SK-N-MC (cell line): ENCODE results near the gene MRGPRX2.

Experiments used
- EZH2 ChIP-seq: fragments of 200-600 bp; sonication (generic); IDR thresholded peaks from one replicate; pipeline ENCODE4 v1.6.1; 2017; ENCODE audit warnings: antibody characterized with exemption
- POLR2AphosphoS5 ChIP-seq: IDR thresholded peaks from 2 replicates; pipeline ENCODE4 v1.6.1; 2012; ENCODE audit warnings: mild to moderate bottlenecking, low read depth, low read length, borderline replicate concordance

- TF ChIP-seq EZH2 = no peak
- TF ChIP-seq POLR2AphosphoS5 = no peak
Observed at GRCh38 chr11:19094859-19095258, 34.3 kb upstream of the MRGPRX2 start.
